Measurements from ENCODE around the gene SLC27A1. TPM values are rescaled to one million over a fixed set of nuclear protein-coding genes. Genes with fewer than 3 reads are reported as not detected.

Gene SLC27A1
- total and polyA plus RNA-seq, 9 of the 15 experiments (the other 6 are each of a cell fraction or from before 2014, with no cell fraction given): 0.06 to 3.0 (median 1.1) TPM

DNA sequence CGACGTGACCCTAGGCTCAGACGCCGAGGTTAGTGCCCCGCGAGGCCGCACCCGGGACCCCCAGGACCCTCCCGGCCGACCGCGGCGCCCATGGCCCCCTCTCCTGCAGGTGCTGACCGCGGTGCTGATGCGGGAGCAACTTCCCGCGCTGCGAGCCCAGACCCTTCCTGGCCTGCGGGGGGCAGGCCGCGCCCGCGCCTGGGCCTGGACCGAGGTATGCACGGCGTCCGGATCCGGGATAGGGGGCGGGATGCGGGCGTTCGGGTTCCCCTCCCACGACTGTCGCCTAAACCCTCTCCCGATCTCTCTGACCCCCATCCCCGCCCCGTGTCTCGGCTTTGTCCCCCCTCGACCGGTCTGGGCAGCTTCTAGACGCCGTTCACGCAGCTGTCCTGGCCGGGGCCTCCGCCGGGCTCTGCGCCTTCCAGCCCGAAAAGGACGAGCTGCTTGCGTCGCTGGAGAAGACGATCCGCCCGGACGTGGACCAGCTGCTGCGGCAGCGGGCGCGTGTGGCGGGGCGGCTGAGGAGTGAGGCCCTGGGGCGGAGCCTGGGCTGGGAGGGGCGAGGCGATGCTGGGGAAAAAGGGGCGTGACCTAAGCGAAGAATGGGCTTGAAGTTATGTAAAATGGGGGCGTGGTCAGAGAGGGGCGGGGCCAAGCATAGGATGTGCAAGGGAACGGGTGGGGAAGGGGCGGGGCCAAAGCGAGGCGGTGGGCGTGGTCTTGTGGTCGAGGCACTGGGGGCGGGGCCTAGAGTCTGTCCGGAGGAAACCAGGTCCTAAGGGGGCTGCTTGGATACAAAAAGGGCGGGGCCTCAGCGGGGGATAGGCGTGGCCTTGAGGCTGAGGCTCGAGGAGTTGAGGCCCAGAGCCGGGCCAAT lies 69.2 kb downstream of the SLC27A1 start (continued):
- TF ChIP-seq, protein P1, sequence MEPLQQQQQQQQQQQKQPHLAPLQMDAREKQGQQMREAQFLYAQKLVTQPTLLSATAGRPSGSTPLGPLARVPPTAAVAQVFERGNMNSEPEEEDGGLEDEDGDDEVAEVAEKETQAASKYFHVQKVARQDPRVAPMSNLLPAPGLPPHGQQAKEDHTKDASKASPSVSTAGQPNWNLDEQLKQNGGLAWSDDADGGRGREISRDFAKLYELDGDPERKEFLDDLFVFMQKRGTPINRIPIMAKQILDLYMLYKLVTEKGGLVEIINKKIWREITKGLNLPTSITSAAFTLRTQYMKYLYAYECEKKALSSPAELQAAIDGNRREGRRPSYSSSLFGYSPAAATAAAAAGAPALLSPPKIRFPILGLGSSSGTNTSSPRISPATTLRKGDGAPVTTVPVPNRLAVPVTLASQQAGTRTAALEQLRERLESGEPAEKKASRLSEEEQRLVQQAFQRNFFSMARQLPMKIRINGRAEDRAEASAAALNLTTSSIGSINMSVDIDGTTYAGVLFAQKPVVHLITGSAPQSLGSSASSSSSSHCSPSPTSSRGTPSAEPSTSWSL (CRISPR knock-in tag; IDR thresholded peaks at IDR 0.05; ENCODE audit: borderline replicate concordance): no peak
- TF ChIP-seq SMAD4 (CRISPR knock-in tag; conservative IDR thresholded peaks at IDR 0.05) (no peak), ZNF134 (CRISPR knock-in tag; conservative IDR thresholded peaks at IDR 0.05) (no peak), PHB2 (IDR thresholded peaks at IDR 0.05; ENCODE audit: low read depth) (no peak), ZNF609 (CRISPR knock-in tag; IDR thresholded peaks at IDR 0.05; ENCODE audit: borderline replicate concordance) (no peak), AFF1 (IDR thresholded peaks at IDR 0.05; ENCODE audit: low read depth in 1 of 2, partially characterized antibody in 2 of 2) (peak in 1 of 2 experiments; percentile 25), HSF4 (CRISPR knock-in tag; IDR thresholded peaks at IDR 0.05; ENCODE audit: borderline replicate concordance) (no peak), CBX3 (IDR thresholded peaks at IDR 0.05; ENCODE audit: borderline replicate concordance in 1 of 2, low read length in 2 of 2) (peak in 1 of 2 experiments; percentile 34; a peak in 1 of 3 replicates), USF1 (CRISPR knock-in tag; IDR thresholded peaks at IDR 0.05) (peak; percentile 69), PHB (CRISPR knock-in tag; IDR thresholded peaks at IDR 0.05) (no peak), SMARCE1 (IDR thresholded peaks at IDR 0.05) (no peak), NFE2L1 (tag; IDR thresholded peaks at IDR 0.05; ENCODE audit: borderline replicate concordance, low read depth) (no peak)
- TF ChIP-seq, protein P2, sequence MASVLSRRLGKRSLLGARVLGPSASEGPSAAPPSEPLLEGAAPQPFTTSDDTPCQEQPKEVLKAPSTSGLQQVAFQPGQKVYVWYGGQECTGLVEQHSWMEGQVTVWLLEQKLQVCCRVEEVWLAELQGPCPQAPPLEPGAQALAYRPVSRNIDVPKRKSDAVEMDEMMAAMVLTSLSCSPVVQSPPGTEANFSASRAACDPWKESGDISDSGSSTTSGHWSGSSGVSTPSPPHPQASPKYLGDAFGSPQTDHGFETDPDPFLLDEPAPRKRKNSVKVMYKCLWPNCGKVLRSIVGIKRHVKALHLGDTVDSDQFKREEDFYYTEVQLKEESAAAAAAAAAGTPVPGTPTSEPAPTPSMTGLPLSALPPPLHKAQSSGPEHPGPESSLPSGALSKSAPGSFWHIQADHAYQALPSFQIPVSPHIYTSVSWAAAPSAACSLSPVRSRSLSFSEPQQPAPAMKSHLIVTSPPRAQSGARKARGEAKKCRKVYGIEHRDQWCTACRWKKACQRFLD (CRISPR knock-in tag; IDR thresholded peaks at IDR 0.05): no peak
